Suprapubic skin (tissue), 3 donors: ENCODE data around the gene TCERG1L.
"Not testable (repeated sequence)": the region's sequence is repeated elsewhere in the genome, so short reads cannot be mapped to it uniquely, and the experiment has no call there.

Experiments used
- CTCF ChIP-seq, 2 donors: fragments of 200-600 bp in 1 of 2; fragments of 450-650 bp in 1 of 2; sonication (generic) in 1 of 2; IDR thresholded peaks; one replicate each; pipeline ENCODE4 v1.5.1; 2016 to 2019; ENCODE audit warnings: antibody characterized with exemption in 2 of 2, mild to moderate bottlenecking in 1 of 2, moderate library complexity in 1 of 2
- POLR2A ChIP-seq, 2 donors: fragments of 450-650 bp; IDR thresholded peaks; one replicate each; pipeline ENCODE4 v1.6.1; 2017; ENCODE audit warnings: antibody characterized with exemption in 2 of 2, mild to moderate bottlenecking in 2 of 2, moderate library complexity in 2 of 2

GRCh38 chr10:131176324-131176723, 135.2 kb downstream of the TCERG1L start:
- TF ChIP-seq POLR2A, CTCF (IDR thresholded peaks at IDR 0.05): not testable (repeated sequence)
